GM18870 (cell line): ENCODE measurements around the gene CNOT10.
"Not testable (repeated sequence)": the region's sequence is repeated elsewhere in the genome, so short reads cannot be mapped to it uniquely, and the experiment has no call there.

Source experiments
- ATAC-seq: cut with Tn5 transposase; IDR thresholded peaks from one replicate; pipeline ENCODE4 v1.9.1; 2021; ENCODE audit warnings: moderate library complexity; ENCODE audit not compliant: unreplicated experiment

CNOT10 gene, protein sequence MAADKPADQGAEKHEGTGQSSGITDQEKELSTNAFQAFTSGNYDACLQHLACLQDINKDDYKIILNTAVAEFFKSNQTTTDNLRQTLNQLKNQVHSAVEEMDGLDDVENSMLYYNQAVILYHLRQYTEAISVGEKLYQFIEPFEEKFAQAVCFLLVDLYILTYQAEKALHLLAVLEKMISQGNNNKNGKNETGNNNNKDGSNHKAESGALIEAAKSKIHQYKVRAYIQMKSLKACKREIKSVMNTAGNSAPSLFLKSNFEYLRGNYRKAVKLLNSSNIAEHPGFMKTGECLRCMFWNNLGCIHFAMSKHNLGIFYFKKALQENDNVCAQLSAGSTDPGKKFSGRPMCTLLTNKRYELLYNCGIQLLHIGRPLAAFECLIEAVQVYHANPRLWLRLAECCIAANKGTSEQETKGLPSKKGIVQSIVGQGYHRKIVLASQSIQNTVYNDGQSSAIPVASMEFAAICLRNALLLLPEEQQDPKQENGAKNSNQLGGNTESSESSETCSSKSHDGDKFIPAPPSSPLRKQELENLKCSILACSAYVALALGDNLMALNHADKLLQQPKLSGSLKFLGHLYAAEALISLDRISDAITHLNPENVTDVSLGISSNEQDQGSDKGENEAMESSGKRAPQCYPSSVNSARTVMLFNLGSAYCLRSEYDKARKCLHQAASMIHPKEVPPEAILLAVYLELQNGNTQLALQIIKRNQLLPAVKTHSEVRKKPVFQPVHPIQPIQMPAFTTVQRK

DNA sequence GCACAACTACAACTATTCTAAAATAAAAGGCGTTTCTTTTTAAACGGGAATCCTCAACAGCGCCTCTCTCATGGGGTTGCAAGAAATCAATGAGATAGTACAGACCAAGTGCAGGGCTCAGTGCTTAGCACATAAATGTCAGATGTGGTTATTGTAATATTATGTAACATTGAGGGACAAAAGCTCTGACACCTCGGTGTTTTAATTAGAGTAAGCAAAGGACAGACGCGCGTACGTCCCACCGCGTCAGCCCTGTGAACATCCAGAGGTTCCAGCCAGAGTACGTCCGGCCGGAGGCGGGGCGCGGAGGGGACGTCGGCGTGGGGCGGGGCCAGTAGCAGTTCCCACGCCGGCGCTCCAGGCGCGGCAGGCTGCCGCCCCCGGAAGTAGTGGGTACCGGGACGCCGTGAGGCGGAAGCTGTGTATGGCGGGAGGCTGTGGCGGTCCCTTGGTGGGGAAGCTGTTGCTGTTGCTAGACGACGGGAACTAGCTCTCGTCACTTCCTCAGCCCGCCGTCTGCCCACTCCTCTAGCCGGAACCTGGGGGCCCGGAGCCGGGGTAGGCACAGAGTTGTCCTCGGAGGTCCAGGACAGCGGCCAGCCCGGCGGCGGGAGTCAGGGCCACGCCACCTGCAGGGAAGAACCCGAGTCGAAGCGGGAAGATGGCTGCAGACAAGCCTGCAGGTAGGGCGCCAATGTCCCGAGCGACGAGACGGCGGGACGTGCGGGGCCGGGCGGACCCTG lies at the start of gene CNOT10:
CNOT10 (plus strand) TSS at position 389 of the 743 bp plus-strand sequence; CDS start at position 662, 273 bp downstream.
- ATAC-seq, result peak; percentile 94

DNA sequence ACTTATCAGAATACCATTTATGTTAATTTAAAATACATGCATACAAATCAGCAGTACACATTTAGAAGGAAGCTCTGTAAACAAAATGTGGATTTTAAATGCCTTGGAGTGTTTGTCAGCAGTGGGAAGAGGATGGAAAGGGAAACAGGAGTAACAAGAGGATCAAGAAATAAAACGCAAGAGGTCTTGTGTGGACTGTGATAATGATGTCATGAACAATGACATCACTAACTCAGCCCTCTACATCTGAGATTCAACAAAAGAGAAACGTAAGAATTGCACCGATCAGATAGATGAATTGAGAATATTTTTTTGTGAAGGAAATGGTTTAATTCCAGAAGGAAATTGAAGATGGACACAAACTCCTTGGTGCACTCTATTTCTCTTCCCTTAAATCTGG lies 44.0 kb upstream of the CNOT10 start:
- ATAC-seq, result no peak

DNA sequence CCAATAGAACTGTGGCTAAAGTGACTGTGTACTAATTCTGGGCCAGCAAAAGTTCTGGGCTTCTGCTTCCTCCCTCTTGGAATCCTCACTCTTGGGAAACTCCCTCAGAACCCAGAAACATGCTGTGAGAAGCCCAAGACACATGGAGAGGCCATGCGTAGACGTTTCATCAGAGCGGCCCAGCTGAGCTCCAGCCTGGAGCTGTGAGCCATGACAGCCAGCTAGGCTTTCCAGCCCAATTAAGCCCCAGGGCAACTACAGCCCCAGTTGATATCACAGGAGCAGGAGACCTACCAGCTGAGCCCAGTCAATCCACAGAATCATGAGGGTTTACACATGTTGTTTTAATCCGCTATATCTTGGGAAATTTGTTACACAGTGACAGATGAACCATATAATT lies 43.6 kb upstream of the CNOT10 start:
- no peak for ATAC-seq

DNA sequence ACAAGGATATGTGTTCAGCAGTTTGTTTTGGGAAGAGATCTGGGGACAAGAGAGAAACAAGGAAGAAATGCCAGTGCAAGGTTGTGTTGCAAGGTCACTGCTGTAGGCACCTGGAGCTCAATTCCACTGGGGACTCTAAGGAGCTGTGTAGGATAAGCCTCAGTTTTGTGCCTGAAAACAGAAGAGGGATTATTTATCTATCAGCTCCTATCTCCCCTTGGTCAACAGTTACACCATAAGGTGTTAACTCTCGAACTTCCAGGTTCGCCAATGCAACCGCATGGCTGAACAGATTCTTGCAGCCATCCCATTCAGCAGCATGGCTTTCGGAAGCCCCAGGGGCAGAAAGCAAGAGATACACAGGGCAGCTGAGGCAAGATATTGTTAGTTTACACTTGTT lies 41.6 kb upstream of the CNOT10 start:
- ATAC-seq, result no peak

DNA sequence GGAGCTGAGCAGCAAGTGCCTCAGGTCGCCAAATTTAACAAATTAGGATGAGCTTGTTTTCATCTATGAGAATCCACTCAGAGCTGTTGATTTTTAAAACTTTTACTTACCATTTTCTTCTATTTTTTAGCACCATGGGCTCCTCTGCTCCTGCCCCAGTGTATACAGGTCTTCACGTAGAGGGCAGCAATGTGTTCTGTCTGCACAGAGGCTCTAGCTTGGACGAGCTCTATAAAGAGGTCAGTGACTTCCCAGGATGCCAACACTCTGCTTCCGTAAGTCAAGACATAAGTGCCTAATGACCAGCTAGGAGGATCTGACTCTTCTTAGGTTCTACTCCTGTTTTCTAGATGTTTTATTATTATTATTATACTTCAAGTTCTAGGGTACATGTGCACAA lies 41.2 kb upstream of the CNOT10 start:
- no peak for ATAC-seq

DNA sequence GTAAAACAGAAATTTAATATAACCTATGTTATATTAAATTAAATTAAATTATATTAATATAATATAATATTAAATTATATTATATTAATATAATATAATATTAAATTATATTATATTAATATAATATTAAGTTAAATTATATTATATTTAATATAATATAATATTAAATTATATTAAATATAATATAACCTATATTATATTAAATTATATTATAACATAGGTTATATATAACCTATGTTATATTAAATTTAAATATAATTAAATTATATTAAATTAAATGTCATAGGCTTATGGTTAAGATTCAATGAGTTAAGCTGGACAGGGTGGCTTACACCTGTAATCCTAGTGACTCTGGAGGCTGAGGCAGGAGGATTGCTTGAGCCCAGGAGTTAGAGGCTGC lies 40.6 kb upstream of the CNOT10 start:
- ATAC-seq, result no peak

DNA sequence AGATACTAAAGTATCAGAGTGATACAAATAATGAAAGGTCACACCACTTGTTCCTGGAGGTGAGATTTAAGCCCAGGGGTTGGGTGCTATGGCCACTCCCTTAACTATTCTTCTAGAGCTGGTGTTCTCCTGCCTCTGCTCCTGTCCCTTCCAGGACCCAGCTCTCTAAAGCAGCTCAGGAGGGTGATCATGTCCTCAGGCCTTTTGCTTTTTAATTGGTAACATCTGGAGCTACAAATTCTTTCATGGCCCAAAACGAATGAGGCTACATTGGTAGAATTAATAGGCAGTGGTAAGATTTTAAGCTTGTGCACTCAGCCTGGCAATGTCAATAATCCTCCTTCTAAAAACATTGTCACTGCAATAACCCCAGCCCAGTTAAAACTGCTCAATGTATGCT lies 38.2 kb upstream of the CNOT10 start:
- no peak for ATAC-seq

DNA sequence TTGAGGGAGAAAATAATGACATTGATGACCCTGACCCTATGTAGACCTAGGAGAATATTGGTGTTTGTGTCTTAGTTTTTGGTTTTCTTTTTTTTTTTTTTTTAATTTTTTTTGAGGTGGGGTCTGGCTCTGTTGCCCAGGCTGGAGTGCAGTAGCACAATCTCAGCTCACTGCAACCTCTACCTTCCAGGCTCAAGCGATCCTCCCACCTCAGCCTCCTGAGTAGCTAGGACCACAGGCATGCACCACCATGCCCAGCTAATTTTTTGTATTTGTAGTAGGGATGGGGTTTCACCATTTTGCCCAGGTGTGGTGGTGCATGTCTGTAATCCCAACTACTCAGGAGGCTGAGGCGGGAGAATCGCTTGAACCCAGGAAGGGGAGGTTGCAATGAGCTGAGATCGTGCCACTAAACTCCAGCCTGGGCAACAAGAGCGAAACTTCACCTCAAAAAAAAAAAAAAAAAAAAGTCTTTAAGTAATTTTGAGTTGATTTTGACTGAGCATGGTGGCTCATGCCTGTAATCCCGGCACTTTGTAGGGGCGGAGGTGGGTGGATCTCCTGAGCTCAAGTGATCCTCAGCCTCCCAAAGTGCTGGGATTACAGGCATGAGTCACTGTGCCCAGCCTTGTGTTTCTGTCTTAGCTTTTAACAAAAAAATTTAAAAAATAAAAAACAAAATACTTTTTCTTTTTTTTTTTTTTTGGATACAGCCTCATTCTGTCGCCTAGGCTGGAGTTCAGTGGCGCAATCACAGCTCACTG lies 32.5 kb upstream of the CNOT10 start:
- not testable (repeated sequence) for ATAC-seq

DNA sequence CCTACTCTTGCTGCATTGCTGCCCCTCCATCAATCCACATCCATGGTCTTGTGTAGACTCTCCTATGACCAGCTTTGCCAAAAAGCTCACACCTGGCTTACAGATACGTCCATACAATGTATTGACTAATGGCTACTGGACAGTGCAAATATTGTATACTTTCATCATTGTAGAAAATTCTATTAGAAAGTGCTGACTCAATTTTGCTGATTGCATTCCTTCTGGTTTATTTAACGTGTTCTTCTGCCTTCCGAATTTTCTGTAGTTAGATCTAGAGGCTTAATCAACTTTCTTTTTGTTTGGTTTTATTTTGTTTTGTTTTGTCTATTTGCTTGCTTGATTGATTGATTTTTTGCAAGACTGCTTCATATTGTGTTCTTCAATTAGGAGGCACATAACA lies 29.8 kb upstream of the CNOT10 start:
- no peak for ATAC-seq

DNA sequence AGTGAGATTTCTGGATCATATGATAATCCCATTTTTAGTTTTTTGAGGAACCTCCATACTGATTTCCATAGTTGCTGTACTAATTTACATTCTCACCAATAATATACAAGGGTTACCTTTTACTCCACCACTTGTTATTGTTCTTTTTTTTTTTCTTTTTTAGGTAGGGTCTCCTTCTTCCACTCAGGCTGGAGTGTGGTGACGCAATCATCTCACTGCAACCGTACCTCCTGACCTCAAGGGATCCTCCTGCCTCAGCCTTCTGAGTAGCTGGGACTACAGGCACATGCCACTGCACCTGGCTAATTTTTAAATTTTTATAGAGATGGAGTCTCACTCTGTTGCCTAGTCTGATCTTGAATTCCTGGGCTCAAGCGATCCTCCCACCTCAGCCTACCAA lies 24.4 kb upstream of the CNOT10 start:
- no peak for ATAC-seq

DNA sequence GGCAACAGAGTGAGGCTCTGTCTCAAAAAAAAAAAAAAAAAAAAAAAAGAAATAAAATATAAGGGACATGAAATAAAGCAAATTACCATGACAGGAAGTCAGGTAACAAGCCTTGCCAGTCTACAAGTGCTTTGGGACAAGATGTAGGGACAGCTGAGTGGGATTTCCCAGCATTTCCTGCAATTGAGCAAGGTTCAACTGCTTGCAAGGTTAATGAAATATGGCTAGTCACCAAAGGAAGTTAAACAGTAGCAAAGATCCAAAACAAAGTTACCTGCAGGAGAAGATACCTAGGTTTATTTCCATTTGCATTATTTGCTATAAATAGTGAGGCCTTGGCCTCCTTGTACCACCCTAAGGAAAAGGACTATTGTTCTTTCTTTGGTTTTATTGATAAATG lies 22.3 kb upstream of the CNOT10 start:
- ATAC-seq, result no peak

DNA sequence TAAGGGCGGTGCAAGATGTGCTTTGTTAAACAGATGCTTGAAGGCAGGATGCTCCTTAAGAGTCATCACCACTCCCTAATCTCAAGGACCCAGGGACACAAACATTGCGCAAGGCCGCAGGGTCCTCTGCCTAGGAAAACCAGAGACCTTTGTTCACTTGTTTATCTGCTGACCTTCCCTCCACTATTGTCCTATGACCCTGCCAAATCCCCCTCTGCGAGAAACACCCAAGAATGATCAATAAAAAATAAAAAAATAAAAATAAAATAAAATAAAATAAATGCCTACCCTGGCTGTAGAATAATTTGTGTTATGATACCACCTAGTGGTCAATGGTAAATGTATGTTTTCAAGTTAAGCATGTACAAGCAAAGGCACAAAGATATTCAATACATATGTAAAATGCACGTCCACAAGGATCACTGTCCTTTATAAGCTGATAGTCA lies 20.3 kb upstream of the CNOT10 start:
- ATAC-seq, result not testable (repeated sequence)

DNA sequence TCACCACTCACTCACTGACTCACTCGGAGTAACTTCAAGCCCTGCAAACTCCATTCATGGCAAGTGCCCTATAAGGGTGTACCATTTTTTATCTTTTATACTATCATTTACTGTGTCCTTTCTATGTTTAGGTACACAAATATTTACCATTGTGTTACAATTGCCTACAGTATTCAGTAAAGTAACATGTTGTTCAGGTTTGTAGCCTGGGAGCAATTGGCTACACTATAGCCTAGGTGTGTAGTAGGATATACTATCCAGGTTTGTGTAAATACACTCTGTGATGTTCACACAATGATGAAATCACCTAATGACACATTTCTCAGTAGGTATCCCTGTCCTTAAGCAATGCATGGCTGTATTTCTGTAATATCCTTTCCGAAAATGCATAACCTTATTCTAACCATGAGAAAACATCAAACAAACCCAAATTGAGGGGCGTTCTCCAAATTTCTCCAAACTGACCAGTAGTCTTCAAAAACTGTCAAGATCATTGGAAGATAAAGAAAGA lies 17.9 kb upstream of the CNOT10 start:
- ATAC-seq, result no peak

DNA sequence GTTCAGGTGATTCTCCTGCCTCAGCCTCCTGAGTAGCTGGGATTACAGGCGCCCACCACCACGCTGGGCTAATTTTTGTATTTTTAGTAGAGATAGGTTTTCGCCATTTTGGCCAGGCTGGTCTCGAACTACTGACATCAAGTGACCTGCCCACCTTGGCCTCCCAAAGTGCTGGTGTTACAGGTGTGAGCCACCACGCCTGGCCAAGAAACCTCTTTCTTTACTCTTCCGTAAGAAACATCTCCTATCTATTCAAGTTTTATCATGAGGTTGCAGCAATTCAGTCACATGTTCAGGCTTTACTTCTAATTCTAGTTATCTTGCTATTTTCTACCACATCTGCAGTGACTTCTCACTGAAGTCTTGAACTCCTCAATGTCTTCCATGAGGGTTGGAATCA lies 15.8 kb upstream of the CNOT10 start:
- not testable (repeated sequence) for ATAC-seq

DNA sequence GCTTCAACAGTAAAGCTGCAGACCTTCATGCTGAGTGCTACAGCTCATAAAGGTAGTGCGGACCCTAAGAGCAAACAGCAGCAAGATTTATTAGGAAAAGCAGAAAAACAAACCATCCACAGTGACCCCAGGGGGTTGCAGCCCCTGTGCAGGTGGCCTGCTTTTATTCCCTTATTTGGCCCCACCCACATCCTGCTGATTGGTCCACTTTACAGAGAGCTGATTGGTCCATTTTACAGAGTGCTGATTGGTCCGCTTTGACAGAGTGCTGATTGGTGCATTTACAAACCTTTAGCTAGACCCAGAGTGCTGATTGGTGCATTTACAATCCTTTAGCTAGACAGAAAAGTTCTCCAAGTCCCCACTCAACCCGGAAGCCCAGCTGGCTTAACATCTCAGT lies 11.3 kb upstream of the CNOT10 start:
- not testable (repeated sequence) for ATAC-seq

DNA sequence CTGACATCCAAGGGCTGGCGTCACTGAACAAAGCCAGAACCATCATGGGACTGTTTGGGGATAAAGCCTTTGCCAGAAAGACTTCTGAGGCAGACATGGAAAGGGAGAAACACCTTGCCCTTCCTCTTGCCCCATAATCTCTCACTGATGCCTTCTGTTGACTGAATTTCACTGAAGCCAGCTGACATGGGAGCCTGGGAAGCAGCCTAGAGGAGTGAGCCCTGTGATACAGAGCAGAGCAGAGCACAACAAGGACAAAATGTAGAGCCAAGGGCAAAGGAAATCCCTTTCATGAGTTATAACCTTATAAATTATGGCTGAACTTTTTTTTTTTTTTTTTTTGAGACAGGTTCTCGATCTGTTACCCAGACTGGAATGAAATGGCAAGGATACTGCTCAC lies 9.8 kb upstream of the CNOT10 start:
- ATAC-seq, result no peak

DNA sequence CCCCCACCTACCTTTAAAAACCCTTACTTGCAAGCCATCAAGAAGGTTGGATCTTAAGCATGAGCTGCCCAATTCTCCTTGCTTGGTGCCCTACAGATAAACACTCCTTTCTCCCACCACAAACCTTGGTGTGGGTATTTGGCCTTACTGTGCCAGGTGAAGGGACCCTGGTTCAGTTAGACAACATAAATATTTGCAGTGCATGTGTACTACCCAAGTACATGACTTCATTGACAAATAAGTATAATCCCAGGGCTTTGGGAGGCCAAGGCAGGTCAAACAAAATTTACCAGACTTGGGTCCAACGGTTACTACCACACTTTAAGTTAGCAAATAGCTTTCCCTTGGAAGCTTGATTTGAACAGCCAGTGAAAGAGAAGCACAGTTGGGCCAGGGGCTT lies 9.3 kb upstream of the CNOT10 start:
- ATAC-seq, result no peak

DNA sequence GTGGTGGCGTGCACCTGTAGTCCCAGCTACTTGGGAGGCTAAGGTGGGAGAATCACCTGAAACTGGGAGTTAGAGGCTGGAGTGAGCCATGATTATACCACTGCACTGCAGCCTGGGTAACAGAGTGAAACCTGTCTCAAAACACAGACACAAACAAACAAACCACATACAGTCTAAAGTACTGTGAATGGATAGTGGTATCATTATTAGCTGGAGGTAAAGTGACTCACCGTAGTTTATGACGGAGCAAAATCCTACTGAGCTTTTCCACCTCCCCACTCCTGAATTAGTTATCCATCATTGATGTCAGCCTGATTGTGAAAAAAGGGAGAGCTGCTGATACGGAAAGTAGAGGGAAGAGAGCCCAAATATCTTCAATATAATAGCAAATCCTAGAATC lies 3.2 kb upstream of the CNOT10 start:
- ATAC-seq, result no peak

DNA sequence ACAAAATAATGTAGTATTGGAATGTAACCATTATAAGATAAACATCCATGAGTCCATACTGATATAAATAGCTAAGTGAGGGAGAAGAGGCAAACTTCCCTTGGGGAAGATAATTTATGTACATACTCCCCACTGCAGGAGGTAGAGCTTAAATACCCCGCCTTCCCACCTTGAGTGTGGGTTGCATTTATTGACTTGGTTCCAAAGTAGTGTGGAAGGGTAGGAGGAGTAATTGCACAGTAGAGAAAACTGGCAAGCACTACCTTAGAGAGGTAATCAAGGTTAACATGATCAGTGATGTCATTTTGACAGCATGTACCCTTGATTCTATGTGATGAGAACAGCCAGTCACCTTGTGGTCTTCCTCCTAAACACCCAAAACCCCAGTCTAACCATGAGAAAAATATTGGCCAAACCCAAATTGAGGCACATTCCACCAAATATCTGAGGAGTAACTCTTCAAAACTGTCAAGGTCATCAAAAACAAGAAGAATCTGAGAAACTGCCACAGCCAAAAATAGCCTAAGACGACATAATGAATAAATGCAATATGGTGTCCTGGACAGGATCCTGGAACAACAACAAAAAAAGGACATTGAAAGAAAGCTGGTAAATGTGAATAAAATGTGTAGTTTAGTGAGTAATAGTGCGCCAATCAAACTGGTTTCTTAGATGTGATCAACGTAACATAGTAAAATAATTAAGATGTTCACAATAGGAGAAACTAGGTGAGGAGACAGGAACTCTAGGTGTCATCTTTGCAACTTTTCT lies 774 bp upstream of the CNOT10 start:
- no peak for ATAC-seq
